OCI-LY3 (cell line): ENCODE measurements around the gene CXCR2.

ENCODE experiments used
- H2AFZ ChIP-seq: fragments of 200-600, 300-600 bp; shearing (Covaris generic); 2 replicates; pipeline ENCODE4 v1.6.0; 2014; ENCODE audit warnings: antibody characterized with exemption, low read depth, low read length
- H3K27ac ChIP-seq: fragments of 200-600, 300-600 bp; sonication (generic); 2 replicates; pipeline ENCODE4 v1.5.1; 2014; ENCODE audit warnings: mild to moderate bottlenecking, low read length, moderate library complexity, mixed read lengths
- H3K27me3 ChIP-seq: fragments of 200-600, 300-600 bp; sonication (generic); 2 replicates; pipeline ENCODE4 v1.6.1; 2014; ENCODE audit warnings: low read depth, low read length, mixed read lengths
- H3K36me3 ChIP-seq: fragments of 200-600, 300-600 bp; sonication (generic); replicated peaks from 2 replicates; pipeline ENCODE3; 2014; ENCODE audit warnings: low read depth, low read length, mixed read lengths
- H3K4me1 ChIP-seq: fragments of 300-600, 200-600 bp; sonication (generic); 2 replicates; pipeline ENCODE4 v1.6.1; 2014; ENCODE audit warnings: low read length, mixed read lengths
- H3K4me2 ChIP-seq: fragments of 200-600, 300-600 bp; sonication (generic); 2 replicates; pipeline ENCODE4 v1.6.1; 2014; ENCODE audit warnings: low read length, mixed read lengths
- H3K4me3 ChIP-seq: fragments of 300-600, 200-600 bp; sonication (generic); 2 replicates; pipeline ENCODE4 v1.5.1; 2014; ENCODE audit warnings: antibody characterized with exemption, mild to moderate bottlenecking, low read length, moderate library complexity
- H3K79me2 ChIP-seq: fragments of 300-600, 200-600 bp; shearing (Covaris generic); 2 replicates; pipeline ENCODE4 v1.6.1; 2014; ENCODE audit warnings: mild to moderate bottlenecking, low read length, mixed read lengths
- H3K9ac ChIP-seq: fragments of 300-600, 200-600 bp; shearing (Covaris generic); 2 replicates; pipeline ENCODE4 v1.6.0; 2014; ENCODE audit warnings: mild to moderate bottlenecking, low read length, moderate library complexity
- H3K9me3 ChIP-seq: fragments of 200-600, 300-600 bp; shearing (Covaris generic); 2 replicates; pipeline ENCODE4 v1.6.1; 2014; ENCODE audit warnings: low read length, mixed read lengths; ENCODE audit not compliant: insufficient read depth
- H4K20me1 ChIP-seq: fragments of 200-600, 300-600 bp; sonication (generic); 2 replicates; pipeline ENCODE4 v1.6.1; 2016; ENCODE audit warnings: low read length, mixed read lengths; ENCODE audit not compliant: insufficient read depth
- EZH2phosphoT487 ChIP-seq: fragments of 200-600 bp; shearing (Covaris generic); IDR thresholded peaks from 2 replicates; pipeline ENCODE4 v1.6.1; 2018; ENCODE audit warnings: antibody characterized with exemption, mixed run types, low read depth
- TF ChIP-seq, protein P1 (sequence below): fragments of 200-600, 300-600 bp; sonication (generic); IDR thresholded peaks from 2 replicates; pipeline ENCODE4 v1.5.1; 2014; ENCODE audit warnings: antibody characterized with exemption, low read length, low read depth

The CXCR2 gene

DNA sequence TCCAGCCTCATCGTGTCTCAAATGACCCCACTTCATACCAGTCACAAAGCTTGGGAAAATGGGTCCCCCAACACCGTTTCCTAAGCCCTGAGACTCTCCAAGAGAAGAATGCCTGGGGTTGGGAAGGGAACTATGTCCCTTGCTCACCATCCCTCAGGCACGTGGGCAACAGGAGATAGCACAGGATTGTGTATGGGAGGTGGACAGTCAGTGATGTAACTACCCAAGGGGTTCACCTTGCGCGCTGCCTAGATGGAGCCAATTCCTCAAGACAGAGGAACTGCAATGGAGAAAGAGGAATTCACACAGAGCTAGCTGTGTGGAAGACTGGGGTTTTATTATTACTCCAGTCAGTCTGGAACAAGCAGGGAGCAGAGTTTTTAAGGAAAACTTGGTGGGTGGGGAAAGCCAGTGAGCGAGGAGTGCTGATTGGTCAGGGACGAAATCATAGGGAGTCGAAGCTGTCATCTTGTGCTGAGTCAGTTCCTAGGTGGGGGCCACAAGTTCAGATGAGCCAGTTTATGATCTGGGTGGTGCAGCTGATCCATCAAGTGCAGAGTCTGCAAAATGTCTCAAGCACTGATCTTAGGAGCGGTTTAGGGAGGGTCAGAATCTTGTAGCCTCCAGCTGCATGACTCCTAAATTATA, 54.8 kb downstream of the CXCR2 start:
- H3K27me3 ChIP-seq, result peaks cover 4% of the 10 kb centered on the region
- no peaks in the 10 kb centered on the region for H3K36me3 ChIP-seq
- no peaks in the 10 kb centered on the region for H3K4me1 ChIP-seq
- no peak overlapping the region for H3K27ac ChIP-seq
- H3K9me3 ChIP-seq, result no peaks in the 10 kb centered on the region
- H3K4me3 ChIP-seq, result no peak overlapping the region
- no peaks in the 10 kb centered on the region for H3K79me2 ChIP-seq
- no peak overlapping the region for H3K9ac ChIP-seq
- H4K20me1 ChIP-seq, result no peaks in the 10 kb centered on the region
- TF ChIP-seq EZH2phosphoT487, result no peak
- TF ChIP-seq, protein P1, sequence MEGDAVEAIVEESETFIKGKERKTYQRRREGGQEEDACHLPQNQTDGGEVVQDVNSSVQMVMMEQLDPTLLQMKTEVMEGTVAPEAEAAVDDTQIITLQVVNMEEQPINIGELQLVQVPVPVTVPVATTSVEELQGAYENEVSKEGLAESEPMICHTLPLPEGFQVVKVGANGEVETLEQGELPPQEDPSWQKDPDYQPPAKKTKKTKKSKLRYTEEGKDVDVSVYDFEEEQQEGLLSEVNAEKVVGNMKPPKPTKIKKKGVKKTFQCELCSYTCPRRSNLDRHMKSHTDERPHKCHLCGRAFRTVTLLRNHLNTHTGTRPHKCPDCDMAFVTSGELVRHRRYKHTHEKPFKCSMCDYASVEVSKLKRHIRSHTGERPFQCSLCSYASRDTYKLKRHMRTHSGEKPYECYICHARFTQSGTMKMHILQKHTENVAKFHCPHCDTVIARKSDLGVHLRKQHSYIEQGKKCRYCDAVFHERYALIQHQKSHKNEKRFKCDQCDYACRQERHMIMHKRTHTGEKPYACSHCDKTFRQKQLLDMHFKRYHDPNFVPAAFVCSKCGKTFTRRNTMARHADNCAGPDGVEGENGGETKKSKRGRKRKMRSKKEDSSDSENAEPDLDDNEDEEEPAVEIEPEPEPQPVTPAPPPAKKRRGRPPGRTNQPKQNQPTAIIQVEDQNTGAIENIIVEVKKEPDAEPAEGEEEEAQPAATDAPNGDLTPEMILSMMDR, result no peak
- H2AFZ ChIP-seq, result no peak overlapping the region
- H3K4me2 ChIP-seq, result no peak overlapping the region

DNA sequence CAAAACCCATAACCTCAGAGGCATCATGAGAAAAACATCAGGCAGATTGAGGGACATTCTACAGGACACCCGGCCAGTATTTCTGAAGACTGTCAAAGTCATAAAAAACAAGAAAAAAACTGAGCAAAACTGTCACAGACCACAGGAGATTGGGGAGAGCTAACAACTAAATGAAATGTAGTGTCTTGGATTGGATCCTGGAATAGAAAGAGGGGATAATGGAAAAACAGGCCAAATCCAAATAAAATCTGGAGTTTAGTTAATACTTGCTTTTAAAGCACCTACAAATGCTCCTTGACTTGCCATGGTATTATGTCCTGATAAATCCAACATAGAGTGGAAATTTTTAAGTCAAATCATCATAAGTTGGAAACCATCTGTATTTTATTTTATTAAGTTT, 58.5 kb downstream of the CXCR2 start:
- H3K4me3 ChIP-seq, result no peak overlapping the region
- no peak overlapping the region for H3K4me2 ChIP-seq
- no peaks in the 10 kb centered on the region for H4K20me1 ChIP-seq
- H2AFZ ChIP-seq, result no peak overlapping the region
- H3K9me3 ChIP-seq, result no peaks in the 10 kb centered on the region
- TF ChIP-seq EZH2phosphoT487, result no peak
- TF ChIP-seq, protein P1, result no peak
- no peaks in the 10 kb centered on the region for H3K79me2 ChIP-seq
- H3K4me1 ChIP-seq, result peaks cover 10% of the 10 kb centered on the region
- no peaks in the 10 kb centered on the region for H3K36me3 ChIP-seq
- H3K27ac ChIP-seq, result no peak overlapping the region
- peaks cover 4% of the 10 kb centered on the region for H3K27me3 ChIP-seq
- H3K9ac ChIP-seq, result no peak overlapping the region

DNA sequence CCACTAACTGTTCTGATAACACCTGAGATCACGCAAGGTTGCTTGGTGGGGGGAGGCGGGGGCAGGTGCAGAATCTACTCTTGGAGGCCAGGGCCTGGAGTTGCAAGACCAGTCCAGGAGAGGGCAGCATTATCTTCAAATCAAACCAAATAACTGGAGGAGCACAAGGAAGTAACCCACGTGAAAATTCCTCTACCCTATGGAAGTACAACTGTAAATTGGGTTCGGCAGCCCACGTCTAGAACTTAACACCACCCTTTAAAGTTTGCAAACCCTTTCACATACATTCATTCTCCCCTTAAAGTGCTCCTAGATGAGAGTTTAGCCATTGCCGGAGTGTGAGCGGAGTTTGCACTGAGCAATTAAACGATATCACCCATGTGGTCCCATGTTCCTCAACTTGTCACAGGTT, 60.5 kb downstream of the CXCR2 start:
- H3K27ac ChIP-seq, result no peak overlapping the region
- peak overlapping the region; percentile 25; the same call in 1 of the 2 replicates for H3K4me3 ChIP-seq
- H3K4me2 ChIP-seq, result peak overlapping the region; percentile 51
- no peaks in the 10 kb centered on the region for H3K79me2 ChIP-seq
- peaks cover 10% of the 10 kb centered on the region for H3K4me1 ChIP-seq
- TF ChIP-seq, protein P1, result peak; percentile 74
- no peak for TF ChIP-seq EZH2phosphoT487
- no peak overlapping the region; the same call in 1 of the 2 replicates for H3K9ac ChIP-seq
- H4K20me1 ChIP-seq, result no peaks in the 10 kb centered on the region
- no peaks in the 10 kb centered on the region for H3K36me3 ChIP-seq
- peaks cover 4% of the 10 kb centered on the region for H3K27me3 ChIP-seq
- H2AFZ ChIP-seq, result peak overlapping the region; percentile 59
- no peaks in the 10 kb centered on the region for H3K9me3 ChIP-seq
